Choroid plexus epithelial cell (primary cell): ENCODE results near the gene TTC39C.
"Not testable (repeated sequence)": the region's sequence is repeated elsewhere in the genome, so short reads cannot be mapped to it uniquely, and the experiment has no call there.

Source experiments
- DNase-seq: peaks from one replicate; pipeline ENCODE4 v3.0.0-alpha.2; 2010; ENCODE audit warnings: low read depth
- H3K4me3 ChIP-seq: 2 replicates; pipeline ENCODE4 v1.5.1; 2011; ENCODE audit warnings: low read depth, mild to moderate bottlenecking, control low read depth, low read length, moderate library complexity
- CTCF ChIP-seq: conservative IDR thresholded peaks from 2 replicates; pipeline ENCODE4 v1.5.1; 2011; ENCODE audit warnings: low read depth, mild to moderate bottlenecking, control low read depth, inconsistent platforms, low read length, moderate library complexity

TTC39C gene

GRCh38 chr18:24054130-24054529 lies 39.6 kb downstream of the TTC39C start:
- TF ChIP-seq CTCF, result no peak
- no peak for DNase-seq
- H3K4me3 ChIP-seq, result no peak overlapping the region

DNA sequence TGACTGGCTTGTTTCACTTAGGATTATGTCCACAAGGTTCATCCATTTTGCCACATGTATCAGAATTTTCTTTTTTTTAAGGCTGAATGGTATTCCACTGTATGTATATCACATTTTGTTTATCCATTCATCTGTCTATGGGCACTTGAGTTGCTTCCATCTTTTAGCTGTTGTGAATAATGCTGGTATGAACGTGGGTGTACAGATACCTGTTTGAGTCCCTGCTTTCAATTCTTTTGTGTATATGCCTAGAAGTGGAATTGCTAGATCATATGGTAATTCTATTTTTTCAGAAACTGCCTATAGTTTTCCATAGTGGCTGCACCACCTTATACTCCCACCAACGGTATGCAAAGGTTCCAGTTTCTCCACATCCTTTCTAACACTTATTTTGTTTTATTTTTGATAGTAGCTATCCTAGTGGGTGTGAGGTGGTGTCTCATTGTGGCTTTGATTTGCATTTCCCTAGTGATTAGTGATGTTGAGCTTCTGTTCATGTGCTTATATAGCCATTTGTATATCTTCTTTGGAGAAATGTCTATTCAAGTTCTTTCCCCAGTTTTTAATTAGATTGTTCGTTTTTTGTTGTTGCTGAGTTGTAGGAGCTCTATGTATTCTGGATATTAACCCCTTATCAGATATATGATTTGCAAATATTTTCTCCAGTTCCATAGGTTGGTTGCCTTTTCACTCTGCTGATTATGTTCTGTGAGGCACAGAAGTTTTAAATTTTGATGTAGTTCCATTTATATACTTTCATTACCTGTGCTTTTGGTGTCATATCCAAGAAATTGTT lies 40.7 kb downstream of the TTC39C start:
- TF ChIP-seq CTCF, result no peak
- no peak overlapping the region for H3K4me3 ChIP-seq
- no peak for DNase-seq

GRCh38 chr18:24055878-24056277 lies 41.3 kb downstream of the TTC39C start:
- H3K4me3 ChIP-seq, result peak overlapping the region; percentile 12
- DNase-seq, result peak; percentile 61
- no peak for TF ChIP-seq CTCF

DNA sequence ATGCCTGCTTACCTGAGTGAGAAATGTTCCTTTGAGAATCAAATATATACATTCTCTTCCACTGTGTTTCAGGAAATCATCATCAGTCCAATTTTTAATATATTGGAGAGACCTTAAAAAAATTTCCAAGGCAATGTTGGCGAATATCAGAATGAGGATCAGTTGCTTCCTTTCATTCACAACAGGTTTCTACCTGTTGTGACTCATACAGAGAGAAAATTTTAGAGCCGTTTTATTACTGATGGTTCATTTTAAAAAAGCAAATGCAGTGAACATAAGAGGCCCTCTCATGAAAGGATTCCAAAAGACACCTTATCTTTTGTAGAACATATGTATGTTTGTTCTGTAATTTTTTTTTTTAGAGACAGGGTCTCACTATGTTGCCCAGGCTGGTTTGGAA lies 42.0 kb downstream of the TTC39C start:
- DNase-seq, result no peak
- H3K4me3 ChIP-seq, result no peak overlapping the region
- TF ChIP-seq CTCF, result no peak

GRCh38 chr18:24057804-24058203 lies 43.2 kb downstream of the TTC39C start:
- DNase-seq, result no peak
- TF ChIP-seq CTCF, result no peak
- H3K4me3 ChIP-seq, result no peak overlapping the region

- not testable (repeated sequence) for H3K4me3 ChIP-seq, DNase-seq
Observed at GRCh38 chr18:24059385-24059784, 44.8 kb downstream of the TTC39C start.

GRCh38 chr18:24060644-24061043 lies 46.1 kb downstream of the TTC39C start:
- peak; percentile 62 for DNase-seq
- H3K4me3 ChIP-seq, result no peak overlapping the region
- TF ChIP-seq CTCF, result no peak
